Stimulated activated CD4-positive, alpha-beta T cell treated with anti-CD3 and anti-CD28 coated beads, Interleukin-15, amount 100 ng/mL, for 1 hour (primary cell): ENCODE results near the gene KSR1.

Experiments
- DNase-seq, 2 donors: peaks; one replicate each; pipeline ENCODE4 v3.0.0-alpha.2; 2020; ENCODE audit warnings: low read depth in 1 of 2, low spot score in 1 of 2

The KSR1 gene

GRCh38 chr17:27512511-27513346 is 56.5 kb downstream of the KSR1 start:
- no peak for DNase-seq

GRCh38 chr17:27513849-27514248 is 57.6 kb downstream of the KSR1 start:
- no peak for DNase-seq

- DNase-seq = no peak
These were observed 58.6 kb downstream of the KSR1 start for GRCh38 chr17:27514595-27515413.

- DNase-seq = no peak
These were observed 61.8 kb downstream of the KSR1 start for GRCh38 chr17:27518048-27518447.

GRCh38 chr17:27518545-27519521 is 62.6 kb downstream of the KSR1 start:
- no peak for DNase-seq

- no peak for DNase-seq
These were observed 63.3 kb downstream of the KSR1 start for GRCh38 chr17:27519550-27519949.

- DNase-seq = no peak
These were observed 64.4 kb downstream of the KSR1 start for GRCh38 chr17:27520491-27521185.

GRCh38 chr17:27521281-27522027 is 65.2 kb downstream of the KSR1 start:
- DNase-seq = no peak

GRCh38 chr17:27522028-27522635 is 65.9 kb downstream of the KSR1 start:
- DNase-seq = no peak

- DNase-seq = no peak
These were observed 67.5 kb downstream of the KSR1 start for GRCh38 chr17:27523712-27524111.

GRCh38 chr17:27524594-27524993 is 68.3 kb downstream of the KSR1 start:
- no peak for DNase-seq

GRCh38 chr17:27525316-27525715 is 69.1 kb downstream of the KSR1 start:
- no peak for DNase-seq

- no peak for DNase-seq
These were observed 69.8 kb downstream of the KSR1 start for GRCh38 chr17:27525836-27526603.

- DNase-seq = no peak
These were observed 70.4 kb downstream of the KSR1 start for GRCh38 chr17:27526604-27527002.

- no peak for DNase-seq
These were observed 73.1 kb downstream of the KSR1 start for GRCh38 chr17:27529230-27529796.

GRCh38 chr17:27530764-27531391 is 74.6 kb downstream of the KSR1 start:
- no peak for DNase-seq

- no peak for DNase-seq
These were observed 75.3 kb downstream of the KSR1 start for GRCh38 chr17:27531469-27531961.
